Activated CD8-positive, alpha-beta T cell treated with anti-CD3 and anti-CD28 coated beads for 36 hours (primary cell): ENCODE data around the gene PLCE1. TPM values are rescaled to one million over a fixed set of nuclear protein-coding genes. Genes with fewer than 3 reads are reported as not detected.

Experiments
- ATAC-seq: fragments of 200-7000 bp; cut with Tn5 transposase; one replicate; pipeline ENCODE4 v1.10.0; 2021; ENCODE audit warnings: mild to moderate bottlenecking, moderate library complexity
- CTCF ChIA-PET: fragments of 350-600 bp; sonication (Branson Sonifier 250); formaldehyde crosslinking; loops from one replicate; lab custom pipeline; 2021; ENCODE audit warnings: antibody characterized with exemption; lab: Charles Lee
- POLR2A ChIA-PET: fragments of 350-600 bp; sonication (Branson Sonifier 250); formaldehyde crosslinking; loops from one replicate; lab custom pipeline; 2021; ENCODE audit warnings: antibody characterized with exemption; lab: Charles Lee
- DNase-seq: peaks from one replicate; pipeline ENCODE4 v3.0.0-alpha.2; 2020
- H3K27ac Mint-ChIP-seq: one replicate; pipeline ENCODE4 v1.8.0; 2021; ENCODE audit warnings: mild to moderate bottlenecking, mixed read lengths
- H3K27me3 Mint-ChIP-seq: one replicate; pipeline ENCODE4 v1.8.0; 2021; ENCODE audit warnings: mixed read lengths
- H3K36me3 Mint-ChIP-seq: one replicate; pipeline ENCODE4 v1.8.0; 2021; ENCODE audit warnings: low read depth, mixed read lengths
- H3K4me1 Mint-ChIP-seq: one replicate; pipeline ENCODE4 v1.8.0; 2021; ENCODE audit warnings: low read depth, mixed read lengths
- H3K4me3 Mint-ChIP-seq: one replicate; pipeline ENCODE4 v1.8.0; 2021; ENCODE audit warnings: mild to moderate bottlenecking, moderate library complexity, mixed read lengths
- H3K9me3 Mint-ChIP-seq: one replicate; pipeline ENCODE4 v1.8.0; 2021; ENCODE audit warnings: mixed read lengths
- intact Hi-C: fragments of 100-400 bp; cut with micrococcal nuclease; formaldehyde crosslinking; loops from one replicate; pipeline ENCODE4 v1.10.0; 2022
- total RNA-seq, 2 experiments: library from RNA; stranded (reverse); gene quantifications; one replicate each; pipeline ENCODE4 v1.2.3, GENCODE V29; 2021
- TF ChIP-seq, protein P1 (sequence below): fragments of 200-600 bp; IDR thresholded peaks from one replicate; pipeline ENCODE4 v1.8.0; 2022; ENCODE audit warnings: antibody characterized with exemption, mild to moderate bottlenecking

PLCE1 gene
- total RNA-seq, 2 experiments from 2014 or later: not detected

DNA sequence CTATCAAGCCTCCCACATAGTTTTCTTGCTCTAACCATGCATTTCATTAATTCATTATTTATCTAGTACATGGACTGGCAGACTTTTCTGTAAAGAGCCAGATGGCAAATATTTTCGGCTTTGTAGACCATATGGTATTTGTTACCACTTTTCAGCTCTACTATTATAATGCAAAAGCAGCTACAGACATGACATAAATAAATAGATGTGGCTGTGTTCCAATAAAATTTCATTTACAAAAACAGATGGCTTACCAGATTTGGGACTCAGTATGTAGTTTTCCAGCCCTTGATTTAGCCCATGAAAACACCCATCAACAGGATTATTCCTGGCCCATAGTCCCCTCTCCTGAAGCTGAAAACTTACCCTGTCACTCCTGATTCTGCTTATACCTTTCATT lies 32.1 kb downstream of the PLCE1 start:
- H3K27ac Mint-ChIP-seq: no peak overlapping the region
- H3K9me3 Mint-ChIP-seq: peaks cover 16% of the 10 kb centered on the region
- no peak for DNase-seq
- ChIA-PET CTCF (no interaction called here), POLR2A (no interaction called here)
- ATAC-seq: no peak
- H3K27me3 Mint-ChIP-seq: no peaks in the 10 kb centered on the region
- H3K36me3 Mint-ChIP-seq: no peaks in the 10 kb centered on the region
- no peaks in the 10 kb centered on the region for H3K4me1 Mint-ChIP-seq
- no peak overlapping the region for H3K4me3 Mint-ChIP-seq
- intact Hi-C loops: no loop called here
- TF ChIP-seq, protein P1, sequence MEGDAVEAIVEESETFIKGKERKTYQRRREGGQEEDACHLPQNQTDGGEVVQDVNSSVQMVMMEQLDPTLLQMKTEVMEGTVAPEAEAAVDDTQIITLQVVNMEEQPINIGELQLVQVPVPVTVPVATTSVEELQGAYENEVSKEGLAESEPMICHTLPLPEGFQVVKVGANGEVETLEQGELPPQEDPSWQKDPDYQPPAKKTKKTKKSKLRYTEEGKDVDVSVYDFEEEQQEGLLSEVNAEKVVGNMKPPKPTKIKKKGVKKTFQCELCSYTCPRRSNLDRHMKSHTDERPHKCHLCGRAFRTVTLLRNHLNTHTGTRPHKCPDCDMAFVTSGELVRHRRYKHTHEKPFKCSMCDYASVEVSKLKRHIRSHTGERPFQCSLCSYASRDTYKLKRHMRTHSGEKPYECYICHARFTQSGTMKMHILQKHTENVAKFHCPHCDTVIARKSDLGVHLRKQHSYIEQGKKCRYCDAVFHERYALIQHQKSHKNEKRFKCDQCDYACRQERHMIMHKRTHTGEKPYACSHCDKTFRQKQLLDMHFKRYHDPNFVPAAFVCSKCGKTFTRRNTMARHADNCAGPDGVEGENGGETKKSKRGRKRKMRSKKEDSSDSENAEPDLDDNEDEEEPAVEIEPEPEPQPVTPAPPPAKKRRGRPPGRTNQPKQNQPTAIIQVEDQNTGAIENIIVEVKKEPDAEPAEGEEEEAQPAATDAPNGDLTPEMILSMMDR: no peak

DNA sequence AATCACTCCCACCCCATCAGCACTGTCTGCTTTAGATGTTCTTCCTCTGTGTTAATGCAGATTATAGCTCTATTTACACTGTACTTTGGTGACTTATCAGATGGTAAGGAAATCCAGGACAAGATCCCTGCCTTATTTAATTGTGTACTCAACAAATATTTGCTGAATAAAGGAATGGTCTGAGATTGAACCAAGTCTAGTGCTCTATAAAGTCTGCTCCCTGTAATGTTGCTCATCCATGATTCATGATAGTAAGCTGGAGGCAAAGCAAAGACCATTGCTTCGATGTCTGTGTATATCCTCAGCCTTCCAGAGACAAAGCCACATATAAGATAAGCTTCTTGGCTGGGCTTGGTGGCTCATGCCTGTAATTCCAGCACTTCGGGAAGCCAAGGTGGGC lies 33.5 kb downstream of the PLCE1 start:
- no peaks in the 10 kb centered on the region for H3K36me3 Mint-ChIP-seq
- POLR2A ChIA-PET: no interaction called here

DNA sequence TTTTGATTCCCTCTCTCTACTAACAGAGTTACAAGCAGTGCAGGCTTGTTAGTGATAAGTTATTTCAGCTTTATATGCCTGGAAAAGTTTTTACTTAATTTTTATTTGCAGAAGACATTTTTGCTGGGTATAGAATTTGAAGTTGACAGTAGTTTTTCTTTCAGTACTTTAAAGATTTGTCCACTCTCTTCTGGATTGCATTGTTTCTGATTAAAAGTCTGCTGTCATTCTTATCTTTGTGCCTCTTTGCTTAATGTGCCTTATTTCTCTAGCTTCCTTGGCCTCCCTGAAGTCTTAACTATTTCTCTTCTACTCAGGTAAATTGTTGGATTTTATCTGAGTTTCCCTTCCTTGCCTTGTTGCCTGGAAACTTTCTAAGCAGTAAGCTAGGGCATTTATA lies 36.2 kb downstream of the PLCE1 start:
- Mint-ChIP-seq H3K4me1 (no peaks in the 10 kb centered on the region), H3K27ac (no peak overlapping the region), H3K27me3 (no peaks in the 10 kb centered on the region), H3K36me3 (no peaks in the 10 kb centered on the region), H3K4me3 (no peak overlapping the region), H3K9me3 (peaks cover 16% of the 10 kb centered on the region)
- intact Hi-C loops: no loop called here
- ATAC-seq (no peak), DNase-seq (no peak)
- CTCF ChIA-PET: no interaction called here
- TF ChIP-seq, protein P1: no peak
- POLR2A ChIA-PET: no interaction called here

More for the DNA sequence above, 33.5 kb downstream of the PLCE1 start:
- H3K27me3 Mint-ChIP-seq: no peaks in the 10 kb centered on the region
- H3K9me3 Mint-ChIP-seq: peaks cover 16% of the 10 kb centered on the region
- no peak overlapping the region for H3K4me3 Mint-ChIP-seq
- intact Hi-C loops: no loop called here
- DNase-seq: no peak
- H3K27ac Mint-ChIP-seq: no peak overlapping the region
- ATAC-seq: no peak
- TF ChIP-seq, protein P1: no peak
- no peaks in the 10 kb centered on the region for H3K4me1 Mint-ChIP-seq
- CTCF ChIA-PET: no interaction called here

DNA sequence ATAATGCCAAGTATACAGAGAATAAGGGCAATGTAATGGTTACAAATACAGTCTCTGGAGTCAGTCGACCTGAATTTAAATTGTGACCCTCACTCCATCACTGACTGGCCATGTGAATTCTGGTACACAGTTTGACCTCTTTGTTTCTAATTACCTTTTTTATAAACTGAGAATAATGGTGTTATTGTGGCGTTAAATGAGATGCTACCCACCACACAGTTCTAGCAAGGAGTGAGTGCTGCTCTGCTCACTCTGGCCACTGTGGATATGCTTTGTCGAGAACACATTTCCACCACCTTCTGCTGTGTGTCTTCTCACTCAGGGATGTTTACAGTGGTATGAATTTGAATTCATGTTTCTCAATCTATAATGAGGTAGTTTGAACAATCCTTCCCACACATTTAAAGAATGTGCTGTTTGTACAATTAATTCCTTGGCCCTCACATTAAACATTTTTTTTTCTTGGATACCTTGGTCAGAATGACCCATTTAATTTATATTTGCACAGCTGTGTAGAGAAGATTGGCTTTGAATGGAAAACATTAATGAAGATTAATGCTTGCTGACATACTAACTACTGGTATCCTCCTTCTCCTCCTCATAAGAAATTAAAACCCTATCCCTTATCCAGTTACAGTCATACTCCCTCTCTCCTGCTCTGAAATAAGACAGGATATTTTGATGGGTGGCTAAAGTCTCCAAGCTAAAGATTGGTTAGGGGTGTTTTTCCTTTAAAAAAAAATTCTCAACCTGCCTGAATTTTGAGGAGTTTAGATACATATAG lies 42.4 kb downstream of the PLCE1 start:
- intact Hi-C loops: no loop called here

DNA sequence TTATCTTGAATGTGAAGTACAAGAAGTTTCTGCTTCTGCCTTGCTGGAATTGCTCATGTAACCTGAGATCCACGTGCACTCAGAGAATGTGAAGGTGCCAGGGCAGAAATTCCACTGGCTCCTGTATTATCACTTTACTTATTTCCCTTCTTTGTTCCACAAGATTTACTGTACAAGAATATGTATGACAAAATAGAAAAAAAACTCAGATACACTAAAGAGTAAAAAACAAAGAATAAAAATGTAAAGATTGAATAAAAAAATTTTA lies 43.0 kb downstream of the PLCE1 start:
- H3K4me1 Mint-ChIP-seq: no peaks in the 10 kb centered on the region
- intact Hi-C loops: no loop called here
- H3K27ac Mint-ChIP-seq: no peak overlapping the region
- ATAC-seq: no peak
- ChIA-PET POLR2A (no interaction called here), CTCF (no interaction called here)
- no peak for DNase-seq
- no peak overlapping the region for H3K4me3 Mint-ChIP-seq
- no peaks in the 10 kb centered on the region for H3K27me3 Mint-ChIP-seq
- TF ChIP-seq, protein P1: no peak
- H3K9me3 Mint-ChIP-seq: no peaks in the 10 kb centered on the region
- H3K36me3 Mint-ChIP-seq: no peaks in the 10 kb centered on the region

More for the DNA sequence above, 42.4 kb downstream of the PLCE1 start:
- ChIA-PET CTCF (no interaction called here), POLR2A (no interaction called here)
- TF ChIP-seq, protein P1: no peak
- Mint-ChIP-seq H3K27ac (no peak overlapping the region), H3K36me3 (no peaks in the 10 kb centered on the region), H3K9me3 (no peaks in the 10 kb centered on the region), H3K27me3 (no peaks in the 10 kb centered on the region), H3K4me1 (no peaks in the 10 kb centered on the region), H3K4me3 (no peak overlapping the region)
- DNase-seq: no peak
- ATAC-seq: no peak
